OCI-LY7 (cell line): Measurements from ENCODE around the gene BORCS6. TPM values are rescaled to one million over a fixed set of nuclear protein-coding genes. Genes with fewer than 3 reads are reported as not detected.
A peak's percentile ranks its signal among the peaks of the same experiment; 100 is the strongest.

Experiments
- BruUV-seq: library from RNA; stranded (reverse); fragments of 400-500 nt; replicated peaks from 2 replicates; lab custom pipeline; 2021; lab: Mats Ljungman, UMichigan
- CTCF ChIA-PET: fragments of 300-600 bp; sonication (Branson Sonifier 250); formaldehyde crosslinking; loops from one replicate; lab custom pipeline; 2022; ENCODE audit warnings: antibody characterized with exemption; ENCODE audit not compliant: unreplicated experiment; lab: Charles Lee
- POLR2A ChIA-PET: fragments of 300-600 bp; sonication (Branson Sonifier 250); formaldehyde crosslinking; loops from one replicate; lab custom pipeline; 2022; ENCODE audit warnings: antibody characterized with exemption; lab: Charles Lee
- DNase-seq: peaks from one replicate; pipeline ENCODE4 v3.0.0-alpha.2; 2015; ENCODE audit warnings: low spot score
- H2AFZ ChIP-seq: fragments of 200-600 bp; sonication (generic), shearing (Covaris generic); 2 replicates; pipeline ENCODE4 v1.6.1; 2014; ENCODE audit warnings: mild to moderate bottlenecking, antibody characterized with exemption, low read length, moderate library complexity
- H3K27ac ChIP-seq: fragments of 200-600 bp; sonication (generic); 2 replicates; pipeline ENCODE4 v1.5.1; 2014; ENCODE audit warnings: mixed run types, low read depth, mild to moderate bottlenecking, moderate library complexity, low read length, inconsistent platforms; ENCODE audit not compliant: poor library complexity, severe bottlenecking
- H3K36me3 ChIP-seq: fragments of 200-600 bp; sonication (generic); 2 replicates; pipeline ENCODE4 v1.6.1; 2014; ENCODE audit warnings: mild to moderate bottlenecking, antibody characterized with exemption, low read length, moderate library complexity, mixed read lengths; ENCODE audit not compliant: insufficient read depth
- H3K4me1 ChIP-seq: fragments of 200-600 bp; sonication (generic); 2 replicates; pipeline ENCODE4 v1.5.1; 2014; ENCODE audit warnings: mild to moderate bottlenecking, low read length; ENCODE audit not compliant: insufficient read depth, poor library complexity, severe bottlenecking
- H3K4me2 ChIP-seq: fragments of 200-600 bp; sonication (generic); 2 replicates; pipeline ENCODE4 v1.6.1; 2014; ENCODE audit warnings: mild to moderate bottlenecking, low read length
- H3K4me3 ChIP-seq: fragments of 200-600 bp; sonication (generic); 2 replicates; pipeline ENCODE4 v1.5.1; 2014; ENCODE audit warnings: mild to moderate bottlenecking, low read depth, low read length; ENCODE audit not compliant: poor library complexity, severe bottlenecking
- H3K79me2 ChIP-seq: fragments of 200-600 bp; sonication (generic); 2 replicates; pipeline ENCODE4 v1.6.1; 2016; ENCODE audit warnings: low read depth, mild to moderate bottlenecking, low read length, moderate library complexity, mixed read lengths; ENCODE audit not compliant: insufficient read depth
- H3K9me2 ChIP-seq: fragments of 200-600 bp; sonication (generic); 2 replicates; pipeline ENCODE4 v1.6.1; 2016; ENCODE audit warnings: mild to moderate bottlenecking, low read length, mixed read lengths; ENCODE audit not compliant: insufficient read depth
- H3K9me3 ChIP-seq: fragments of 200-600 bp; sonication (generic); 2 replicates; pipeline ENCODE4 v1.6.1; 2014; ENCODE audit warnings: mild to moderate bottlenecking, mixed run types, low read length, mixed read lengths
- H4K20me1 ChIP-seq: fragments of 200-600 bp; sonication (generic); 2 replicates; pipeline ENCODE4 v1.6.1; 2014; ENCODE audit warnings: mild to moderate bottlenecking, antibody characterized with exemption, low read length, moderate library complexity, mixed read lengths; ENCODE audit not compliant: insufficient read depth
- EZH2phosphoT487 ChIP-seq: fragments of 200-600 bp; sonication (generic); IDR thresholded peaks from 2 replicates; pipeline ENCODE4 v1.6.1; 2018; ENCODE audit warnings: low read depth, borderline replicate concordance, mild to moderate bottlenecking, mixed run types, antibody characterized with exemption, low read length, moderate library complexity, mixed read lengths
- intact Hi-C: fragments of 100-400 bp; cut with micrococcal nuclease; formaldehyde crosslinking; loops from one replicate; pipeline ENCODE4 v1.10.0; 2022; ENCODE audit not compliant: unreplicated experiment
- total RNA-seq, 2 experiments: library from RNA; depleted of rRNA in 1 of 2; stranded (reverse); fragments of >200 nt in 1 of 2; shearing (Covaris generic) in 1 of 2; gene quantifications; 2 replicates each; pipeline ENCODE4 v1.2.3, GENCODE V29; 2014 to 2022
- TF ChIP-seq, protein P1 (sequence below): fragments of 200-600 bp; sonication (generic); conservative IDR thresholded peaks from 2 replicates; pipeline ENCODE4 v1.5.1; 2014; ENCODE audit warnings: mild to moderate bottlenecking, antibody characterized with exemption, low read length, moderate library complexity, mixed read lengths

BORCS6 gene
- total RNA-seq, 2 experiments from 2014 or later: 12.7 to 13.9 TPM

- no peak for TF ChIP-seq EZH2phosphoT487
- TF ChIP-seq, protein P1, sequence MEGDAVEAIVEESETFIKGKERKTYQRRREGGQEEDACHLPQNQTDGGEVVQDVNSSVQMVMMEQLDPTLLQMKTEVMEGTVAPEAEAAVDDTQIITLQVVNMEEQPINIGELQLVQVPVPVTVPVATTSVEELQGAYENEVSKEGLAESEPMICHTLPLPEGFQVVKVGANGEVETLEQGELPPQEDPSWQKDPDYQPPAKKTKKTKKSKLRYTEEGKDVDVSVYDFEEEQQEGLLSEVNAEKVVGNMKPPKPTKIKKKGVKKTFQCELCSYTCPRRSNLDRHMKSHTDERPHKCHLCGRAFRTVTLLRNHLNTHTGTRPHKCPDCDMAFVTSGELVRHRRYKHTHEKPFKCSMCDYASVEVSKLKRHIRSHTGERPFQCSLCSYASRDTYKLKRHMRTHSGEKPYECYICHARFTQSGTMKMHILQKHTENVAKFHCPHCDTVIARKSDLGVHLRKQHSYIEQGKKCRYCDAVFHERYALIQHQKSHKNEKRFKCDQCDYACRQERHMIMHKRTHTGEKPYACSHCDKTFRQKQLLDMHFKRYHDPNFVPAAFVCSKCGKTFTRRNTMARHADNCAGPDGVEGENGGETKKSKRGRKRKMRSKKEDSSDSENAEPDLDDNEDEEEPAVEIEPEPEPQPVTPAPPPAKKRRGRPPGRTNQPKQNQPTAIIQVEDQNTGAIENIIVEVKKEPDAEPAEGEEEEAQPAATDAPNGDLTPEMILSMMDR: no peak
- Histone ChIP-seq H4K20me1 (no peaks in the 10 kb centered on the region), H3K4me3 (peak overlapping the region; percentile 80), H3K79me2 (no peaks in the 10 kb centered on the region), H2AFZ (peak overlapping the region; percentile 47; the same call in 1 of the 2 replicates), H3K27ac (peak overlapping the region; percentile 88), H3K4me1 (peaks cover 21% of the 10 kb centered on the region), H3K36me3 (peaks cover 26% of the 10 kb centered on the region), H3K9me2 (no peaks in the 10 kb centered on the region), H3K4me2 (peak overlapping the region; percentile 94), H3K9me3 (no peaks in the 10 kb centered on the region)
- DNase-seq: peak; percentile 89
- intact Hi-C loops: loop anchor here (1.0 kb wide), 5 partner anchors 12 to 83 kb away; partner anchors contain the start of gene AURKB
- CTCF ChIA-PET: interaction anchor here (0.8 to 2.6 kb wide), 2 partner anchors 24 to 101 kb away, joined by 3 to 15 read pairs; partner anchors contain the start of gene CTC1
- BruUV-seq: TSS peak; percentile 71
- POLR2A ChIA-PET: interaction anchor here (1.0 to 4.3 kb wide), 7 partner anchors 12 to 78 kb away, joined by 3 to 49 read pairs (median 16); partner anchors contain the start of genes AURKB, CTC1 and SLC25A35
These were observed 32.8 kb upstream of the BORCS6 start for GRCh38 chr17:8222630-8223355.

DNA sequence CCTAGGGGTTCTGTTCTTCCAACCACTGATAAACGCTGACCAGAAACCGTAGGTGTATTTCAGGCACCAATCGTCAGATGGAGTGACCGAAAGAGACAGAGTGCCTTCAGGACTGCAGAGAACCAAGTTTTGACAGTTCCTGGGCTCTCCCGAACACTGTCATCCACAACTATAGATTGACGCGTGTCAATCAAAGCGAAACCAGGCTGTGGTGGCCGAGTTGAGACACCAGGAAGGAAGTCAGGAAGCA lies 32.3 kb upstream of the BORCS6 start:
- no TSS peak for BruUV-seq
- peaks cover 21% of the 10 kb centered on the region for H3K36me3 ChIP-seq
- H4K20me1 ChIP-seq: no peaks in the 10 kb centered on the region
- no peaks in the 10 kb centered on the region for H3K9me3 ChIP-seq
- peak overlapping the region; percentile 94 for H3K4me2 ChIP-seq
- H3K4me3 ChIP-seq: peak overlapping the region; percentile 80
- H3K27ac ChIP-seq: peak overlapping the region; percentile 88
- H3K9me2 ChIP-seq: no peaks in the 10 kb centered on the region
- ChIA-PET CTCF (interaction anchor here (0.8 to 2.6 kb wide), 4 partner anchors 12 to 100 kb away, joined by 3 to 15 read pairs (median 6); partner anchors contain the start of genes AURKB and CTC1), POLR2A (interaction anchor here (0.8 to 4.3 kb wide), 9 partner anchors 12 to 79 kb away, joined by 3 to 49 read pairs (median 6); partner anchors contain the start of genes AURKB, BORCS6, CTC1 and RANGRF)
- no peaks in the 10 kb centered on the region for H3K79me2 ChIP-seq
- peak; percentile 79 for DNase-seq
- peak overlapping the region; percentile 47; the same call in 1 of the 2 replicates for H2AFZ ChIP-seq
- intact Hi-C loops: loop anchor here (1.0 kb wide), 5 partner anchors 12 to 83 kb away; partner anchors contain the start of gene AURKB
- H3K4me1 ChIP-seq: peaks cover 21% of the 10 kb centered on the region
- TF ChIP-seq, protein P1: no peak
- TF ChIP-seq EZH2phosphoT487: no peak
